ENCODE results near the gene PARP9. TPM values are rescaled to one million over a fixed set of nuclear protein-coding genes. Genes with fewer than 3 reads are reported as not detected.

Gene PARP9
- total and polyA plus RNA-seq, 2 of the 13 experiments (the other 11 are each of a cell fraction or from before 2014, with no cell fraction given) = 6.5 to 10.6 TPM

DNA sequence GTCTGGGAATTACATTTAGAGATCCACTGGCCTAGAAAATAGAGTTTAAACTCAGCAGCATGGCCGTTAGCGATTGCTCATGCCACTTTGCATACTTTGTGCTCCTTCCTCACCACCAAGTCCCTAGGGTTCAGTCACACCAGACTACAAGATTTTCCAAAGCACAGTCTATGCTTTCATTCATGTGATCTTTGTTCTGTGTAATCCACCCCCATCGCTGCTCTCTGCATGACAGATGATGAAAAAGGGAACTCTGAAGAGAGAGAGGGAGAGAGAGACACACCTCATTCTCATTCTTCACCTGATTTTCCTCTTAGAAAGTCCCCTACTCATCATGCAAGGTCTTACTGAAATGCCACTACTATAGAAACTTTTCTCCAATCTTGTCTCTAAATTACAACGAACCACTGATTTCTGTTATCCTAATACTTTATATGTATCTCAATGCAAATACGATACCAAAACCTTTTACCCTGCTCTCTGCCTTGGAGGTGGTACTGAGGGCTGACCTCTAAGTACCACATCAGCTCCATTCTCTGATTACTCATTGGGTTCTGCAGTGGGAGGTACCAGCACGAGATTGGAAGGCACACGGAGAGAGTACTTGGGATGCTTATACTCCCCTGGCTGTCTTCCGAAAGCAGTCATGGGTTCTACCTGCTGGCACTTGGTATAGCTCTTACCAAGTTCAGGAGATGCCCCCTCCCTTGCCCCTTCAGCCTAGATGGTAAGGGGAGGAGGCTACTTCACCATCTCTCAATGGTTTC, 12.3 kb upstream of the PARP9 start:
- 37% methylated on average over 8 of the region's 8 CpGs for WGBS (ENCODE audit: low lambda C conversion rate)
- in situ Hi-C loops (cut with HindIII; ENCODE audit: extremely low pct_ligation_motif_present, low pct_unique_long_range_greater_than_20kb) = no loop called here
- DNase-seq (ENCODE audit: low spot score) = no peak
- H3K9ac ChIP-seq (ENCODE audit: insufficient read depth, low read depth, low read length) = no peak overlapping the region
- POLR2A ChIA-PET = no interaction called here
- BruUV-seq (replicated peaks) = no TSS peak
- TF ChIP-seq CSRNP2 (CRISPR knock-in tag; conservative IDR thresholded peaks at IDR 0.05; ENCODE audit: low read depth) (no peak), TOE1 (CRISPR knock-in tag; IDR thresholded peaks at IDR 0.05) (no peak), KAT8 (CRISPR knock-in tag; IDR thresholded peaks at IDR 0.05) (no peak), ZFYVE20 (CRISPR knock-in tag; IDR thresholded peaks at IDR 0.05; ENCODE audit: borderline replicate concordance, low read depth) (no peak)
- H3K27me3 ChIP-seq (ENCODE audit: control insufficient read depth in 1 of 2, insufficient read depth in 2 of 2, low read length in 2 of 2) = no peaks in the 10 kb centered on the region
- H3K4me3 ChIP-seq (replicated peaks in 1 of 3; ENCODE audit: insufficient read depth in 1 of 3, low read depth in 2 of 3, low read length in 3 of 3) = no peak overlapping the region
- H4K20me1 ChIP-seq (ENCODE audit: insufficient read depth, low read length) = no peaks in the 10 kb centered on the region
- no peak for FAIRE-seq
- H3K4me2 ChIP-seq (ENCODE audit: low read depth, low read length) = no peak overlapping the region
- no peak overlapping the region for H3K27ac ChIP-seq (ENCODE audit: extremely low read length, insufficient read depth, low read length)
- H2AFZ ChIP-seq (ENCODE audit: low read length) = no peak overlapping the region
- H3K4me1 ChIP-seq (ENCODE audit: insufficient read depth, low read length) = peaks cover 26% of the 10 kb centered on the region
- no peaks in the 10 kb centered on the region for H3K79me2 ChIP-seq (ENCODE audit: insufficient read depth, low read length)
- H3K36me3 ChIP-seq (replicated peaks in 1 of 2; ENCODE audit: control insufficient read depth in 1 of 2, insufficient read depth in 2 of 2, low read length in 2 of 2) = no peaks in the 10 kb centered on the region
- peaks cover 2% of the 10 kb centered on the region for H3K9me3 ChIP-seq (ENCODE audit: low read length)
- ATAC-seq = peak; percentile 25; the same call in 2 of the 3 replicates
- CTCF ChIA-PET (ENCODE audit: low intra/inter-chr PET ratio, low total read pairs) = no interaction called here
- intact Hi-C loops (cut with micrococcal nuclease; ENCODE audit: unreplicated experiment) = no loop called here

- intact Hi-C loops (cut with micrococcal nuclease; ENCODE audit: unreplicated experiment) (no loop called here), in situ Hi-C loops (cut with HindIII; ENCODE audit: extremely low pct_ligation_motif_present, low pct_unique_long_range_greater_than_20kb) (no loop called here)
- Histone ChIP-seq H3K36me3 (replicated peaks in 1 of 2; ENCODE audit: control insufficient read depth in 1 of 2, insufficient read depth in 2 of 2, low read length in 2 of 2) (peaks cover 0 to 8% of the 10 kb centered on the region in 2 experiments; a peak in 1 of 5 replicates), H3K4me2 (ENCODE audit: low read depth, low read length) (peak overlapping the region; percentile 31), H3K27me3 (ENCODE audit: control insufficient read depth in 1 of 2, insufficient read depth in 2 of 2, low read length in 2 of 2) (no peaks in the 10 kb centered on the region), H3K9me3 (ENCODE audit: low read length) (no peaks in the 10 kb centered on the region), H3K27ac (ENCODE audit: extremely low read length, insufficient read depth, low read length) (no peak overlapping the region), H4K20me1 (ENCODE audit: insufficient read depth, low read length) (no peaks in the 10 kb centered on the region), H2AFZ (ENCODE audit: low read length) (no peak overlapping the region), H3K4me3 (replicated peaks in 1 of 3; ENCODE audit: insufficient read depth in 1 of 3, low read depth in 2 of 3, low read length in 3 of 3) (no peak overlapping the region), H3K4me1 (ENCODE audit: insufficient read depth, low read length) (peaks cover 26% of the 10 kb centered on the region), H3K79me2 (ENCODE audit: insufficient read depth, low read length) (no peaks in the 10 kb centered on the region), H3K9ac (ENCODE audit: insufficient read depth, low read depth, low read length) (no peak overlapping the region)
- TSS peak; percentile 11 for BruUV-seq (replicated peaks)
- DNase-seq (ENCODE audit: low spot score) = peak; percentile 88
- FAIRE-seq = peak; percentile 90
- POLR2A ChIA-PET = no interaction called here
- ATAC-seq = peak; percentile 94
- 18% methylated on average over 3 of the region's 3 CpGs for WGBS (ENCODE audit: low lambda C conversion rate)
- CTCF ChIA-PET (ENCODE audit: low intra/inter-chr PET ratio, low total read pairs) = no interaction called here
- TF ChIP-seq ZNF343 (CRISPR knock-in tag; IDR thresholded peaks at IDR 0.05) = no peak
- TF ChIP-seq ZNF569 (CRISPR knock-in tag; IDR thresholded peaks at IDR 0.05; ENCODE audit: borderline replicate concordance) = no peak
- no peak for TF ChIP-seq SMAD3 (CRISPR knock-in tag; IDR thresholded peaks at IDR 0.05)
- TF ChIP-seq ZBTB44 (CRISPR knock-in tag; IDR thresholded peaks at IDR 0.05) = no peak
- no peak for TF ChIP-seq ZNF652 (CRISPR knock-in tag; IDR thresholded peaks at IDR 0.05; ENCODE audit: borderline replicate concordance, low read depth)
- peak; percentile 43; the same call in 1 of the 2 replicates for TF ChIP-seq ZNF501 (CRISPR knock-in tag; IDR thresholded peaks at IDR 0.05)
- TF ChIP-seq ZFY (CRISPR knock-in tag; IDR thresholded peaks at IDR 0.05) = 0 out of 2 replicates have a peak, but pooled peaks have one; percentile 19
- TF ChIP-seq NCOA5 (CRISPR knock-in tag; IDR thresholded peaks at IDR 0.05) = no peak
- TF ChIP-seq HOXA9 (CRISPR knock-in tag; IDR thresholded peaks at IDR 0.05; ENCODE audit: borderline replicate concordance) = no peak
- no peak for TF ChIP-seq DMAP1 (CRISPR knock-in tag; IDR thresholded peaks at IDR 0.05)
- TF ChIP-seq ZFP36L2 (CRISPR knock-in tag; IDR thresholded peaks at IDR 0.05) = no peak
- TF ChIP-seq SMARCE1 (IDR thresholded peaks at IDR 0.05; ENCODE audit: borderline replicate concordance) = no peak
- peak; percentile 87 for TF ChIP-seq NR2F2 (IDR thresholded peaks at IDR 0.05; ENCODE audit: borderline replicate concordance, low read depth)
Observed at GRCh38 chr3:122572940-122573412, 8.9 kb upstream of the PARP9 start.
